Keratinocyte (primary cell): ENCODE results near the gene PITPNC1. TPM values are rescaled to one million over a fixed set of nuclear protein-coding genes. Genes with fewer than 3 reads are reported as not detected.

Experiments used
- DNase-seq: peaks from one replicate; pipeline ENCODE4 v3.0.0-alpha.2; 2011; ENCODE audit warnings: low read depth, missing footprints, low spot score
- FAIRE-seq: peaks from 2 replicates; lab custom pipeline; 2011; peaks lifted over from hg19 to GRCh38; lab: Jason Lieb, UNC
- H2AFZ ChIP-seq: 2 replicates; pipeline ENCODE4 v1.6.0; 2012; ENCODE audit warnings: low read length, control low read depth, inconsistent platforms; ENCODE audit not compliant: control insufficient read depth
- H3K27ac ChIP-seq: 2 replicates; pipeline ENCODE4 v1.5.1; 2011; ENCODE audit warnings: low read length; ENCODE audit not compliant: control insufficient read depth, insufficient read depth
- H3K27me3 ChIP-seq: 3 replicates; pipeline ENCODE4 v1.6.0; 2011; ENCODE audit warnings: low read length; ENCODE audit not compliant: control insufficient read depth, insufficient read depth; ENCODE audit errors: extremely low read depth
- H3K36me3 ChIP-seq, 2 experiments: 2 replicates in 1 of 2; 3 replicates in 1 of 2; pipeline ENCODE4 v1.5.1; 2011; ENCODE audit warnings: low read length in 2 of 2, mild to moderate bottlenecking in 1 of 2; ENCODE audit not compliant: control insufficient read depth in 2 of 2, insufficient read depth in 2 of 2; ENCODE audit errors: extremely low read depth in 1 of 2
- H3K4me1 ChIP-seq: 3 replicates; pipeline ENCODE4 v1.5.1; 2011; ENCODE audit warnings: low read length; ENCODE audit not compliant: control insufficient read depth, insufficient read depth; ENCODE audit errors: extremely low read depth
- H3K4me2 ChIP-seq: 3 replicates; pipeline ENCODE4 v1.6.0; 2011; ENCODE audit warnings: low read depth, low read length; ENCODE audit not compliant: control insufficient read depth, insufficient read depth; ENCODE audit errors: extremely low read depth
- H3K4me3 ChIP-seq, 3 experiments: fragments of 200-600 bp in 1 of 3; sonication (generic) in 1 of 3; 2 replicates in 2 of 3; 3 replicates in 1 of 3; pipeline ENCODE4 v1.5.1; 2011 to 2016; ENCODE audit warnings: low read length in 3 of 3, mild to moderate bottlenecking in 3 of 3, control low read depth in 2 of 3, inconsistent platforms in 1 of 3, low read depth in 1 of 3, mixed read lengths in 1 of 3, mixed run types in 1 of 3, moderate library complexity in 1 of 3; ENCODE audit not compliant: control insufficient read depth in 2 of 3, insufficient read depth in 2 of 3; ENCODE audit errors: extremely low read depth in 1 of 3
- H3K79me2 ChIP-seq: 2 replicates; pipeline ENCODE4 v1.6.0; 2012; ENCODE audit warnings: low read length; ENCODE audit not compliant: control insufficient read depth, insufficient read depth
- H3K9ac ChIP-seq: 3 replicates; pipeline ENCODE4 v1.6.0; 2011; ENCODE audit warnings: low read length; ENCODE audit not compliant: control insufficient read depth, insufficient read depth; ENCODE audit errors: extremely low read depth
- H3K9me1 ChIP-seq: 3 replicates; pipeline ENCODE4 v1.6.0; 2011; ENCODE audit warnings: low read length; ENCODE audit not compliant: control insufficient read depth, insufficient read depth; ENCODE audit errors: extremely low read depth
- H3K9me3 ChIP-seq: 2 replicates; pipeline ENCODE4 v1.5.1; 2012; ENCODE audit warnings: low read depth, low read length; ENCODE audit not compliant: control insufficient read depth
- H4K20me1 ChIP-seq: 3 replicates; pipeline ENCODE4 v1.6.0; 2011; ENCODE audit warnings: low read length; ENCODE audit not compliant: control insufficient read depth, insufficient read depth; ENCODE audit errors: extremely low read depth
- EZH2 ChIP-seq: IDR thresholded peaks from one replicate; pipeline ENCODE4 v1.6.1; 2012; ENCODE audit warnings: inconsistent platforms, mild to moderate bottlenecking, low read length, moderate library complexity
- dilution Hi-C: fragments of 300-500 bp; cut with MboI; formaldehyde crosslinking; loops from one replicate; pipeline ENCODE4 v1.7.0; 2020; ENCODE audit warnings: low sequenced_read_pairs; ENCODE audit not compliant: extremely low pct_ligation_motif_present
- polyA plus RNA-seq, 5 experiments: library from polyadenylated mRNA; depleted of rRNA in 3 of 5; stranded (reverse) in 3 of 5; stranded (forward) in 1 of 5; unstranded in 1 of 5; fragments of >200 nt; gene quantifications; 1 replicate in 1 of 5; 2 replicates in 3 of 5; 3 replicates in 1 of 5; pipeline versions ENCODE4 v1.2.1 to v1.2.3, GENCODE V29; 2011 to 2012; ENCODE audit warnings: missing spikeins in 2 of 5, low read depth in 1 of 5, low replicate concordance in 1 of 5
- TF ChIP-seq, protein P1 (sequence below), 3 experiments: IDR thresholded peaks in 1 of 3; conservative IDR thresholded peaks in 1 of 3; optimal IDR thresholded peaks in 1 of 3; 2 replicates in 2 of 3; 3 replicates in 1 of 3; pipeline versions ENCODE3 to v1.5.1; 2011; ENCODE audit warnings: low read length in 3 of 3, mild to moderate bottlenecking in 3 of 3, moderate library complexity in 2 of 3, control low read depth in 1 of 3, inconsistent platforms in 1 of 3; ENCODE audit not compliant: insufficient read depth in 2 of 3; ENCODE audit errors: extremely low read depth in 1 of 3

PITPNC1 gene
- polyA plus RNA-seq, 1 donor (not counting 4 experiments of a cell fraction or from before 2014, with no cell fraction given), result 24.8 TPM

DNA sequence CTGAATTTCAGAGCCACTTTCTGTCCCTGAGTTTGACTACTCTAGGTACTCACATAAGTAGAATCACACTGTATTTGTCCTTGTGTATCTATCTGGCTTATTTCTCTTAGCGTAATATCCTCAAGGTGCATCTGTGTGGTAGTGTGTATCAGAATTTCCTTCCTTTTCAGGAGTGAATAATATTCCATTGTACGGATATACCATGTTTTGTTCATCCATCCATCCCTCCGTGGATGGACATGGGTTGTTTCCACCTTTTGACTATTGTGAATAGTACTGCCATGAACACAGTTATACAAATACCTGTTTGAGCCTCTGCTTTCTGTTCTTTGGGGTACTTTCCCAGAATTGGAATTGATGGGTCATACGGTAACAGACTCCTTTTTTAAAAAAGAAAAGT, 111.7 kb downstream of the PITPNC1 start:
- Histone ChIP-seq H3K36me3 (peaks cover 0 to 4% of the 10 kb centered on the region in 2 experiments), H3K9ac (no peak overlapping the region), H3K27ac (no peak overlapping the region), H3K4me1 (peaks cover 20% of the 10 kb centered on the region), H2AFZ (no peak overlapping the region), H3K27me3 (no peaks in the 10 kb centered on the region), H3K9me1 (peaks cover 3% of the 10 kb centered on the region), H3K4me3 (no peak overlapping the region), H3K9me3 (no peaks in the 10 kb centered on the region), H4K20me1 (no peaks in the 10 kb centered on the region), H3K79me2 (peaks cover 2% of the 10 kb centered on the region), H3K4me2 (no peak overlapping the region)
- TF ChIP-seq, protein P1, sequence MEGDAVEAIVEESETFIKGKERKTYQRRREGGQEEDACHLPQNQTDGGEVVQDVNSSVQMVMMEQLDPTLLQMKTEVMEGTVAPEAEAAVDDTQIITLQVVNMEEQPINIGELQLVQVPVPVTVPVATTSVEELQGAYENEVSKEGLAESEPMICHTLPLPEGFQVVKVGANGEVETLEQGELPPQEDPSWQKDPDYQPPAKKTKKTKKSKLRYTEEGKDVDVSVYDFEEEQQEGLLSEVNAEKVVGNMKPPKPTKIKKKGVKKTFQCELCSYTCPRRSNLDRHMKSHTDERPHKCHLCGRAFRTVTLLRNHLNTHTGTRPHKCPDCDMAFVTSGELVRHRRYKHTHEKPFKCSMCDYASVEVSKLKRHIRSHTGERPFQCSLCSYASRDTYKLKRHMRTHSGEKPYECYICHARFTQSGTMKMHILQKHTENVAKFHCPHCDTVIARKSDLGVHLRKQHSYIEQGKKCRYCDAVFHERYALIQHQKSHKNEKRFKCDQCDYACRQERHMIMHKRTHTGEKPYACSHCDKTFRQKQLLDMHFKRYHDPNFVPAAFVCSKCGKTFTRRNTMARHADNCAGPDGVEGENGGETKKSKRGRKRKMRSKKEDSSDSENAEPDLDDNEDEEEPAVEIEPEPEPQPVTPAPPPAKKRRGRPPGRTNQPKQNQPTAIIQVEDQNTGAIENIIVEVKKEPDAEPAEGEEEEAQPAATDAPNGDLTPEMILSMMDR (optimal IDR thresholded peaks at IDR 0.05 in 1 of 3, IDR thresholded peaks at IDR 0.05 in 1 of 3, conservative IDR thresholded peaks at IDR 0.05 in 1 of 3; ENCODE audit: extremely low read depth in 1 of 3, insufficient read depth in 2 of 3, low read length in 3 of 3), result no peak
- no peak for TF ChIP-seq EZH2
- DNase-seq (no peak), FAIRE-seq (no peak)
- dilution Hi-C loops, result loop anchor here (5.0 kb wide), 1 partner anchor 64 kb away; no protein-coding TSS in a partner anchor

DNA sequence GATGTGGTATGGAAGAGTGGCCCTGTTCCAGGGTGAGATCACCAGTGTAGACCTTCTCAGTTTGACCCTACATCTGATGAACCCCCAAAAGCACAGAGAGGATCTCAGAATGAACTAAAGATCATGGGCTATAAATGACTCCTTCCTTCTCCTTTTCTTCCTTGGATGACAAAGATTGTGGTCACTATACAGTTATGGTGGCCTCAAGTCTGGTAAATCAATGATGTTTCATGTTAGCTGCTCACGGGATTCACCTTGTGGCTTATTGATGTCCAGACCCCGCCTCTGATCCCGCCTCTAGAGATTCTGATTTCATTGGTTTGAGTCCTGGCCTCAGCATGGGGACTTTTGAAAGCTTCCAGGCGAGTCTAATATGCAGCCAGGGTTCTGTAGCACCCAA, 112.2 kb downstream of the PITPNC1 start:
- Histone ChIP-seq H3K27me3 (no peaks in the 10 kb centered on the region), H2AFZ (no peak overlapping the region), H3K4me1 (peaks cover 20% of the 10 kb centered on the region), H4K20me1 (no peaks in the 10 kb centered on the region), H3K79me2 (peaks cover 2% of the 10 kb centered on the region), H3K4me2 (no peak overlapping the region), H3K9me1 (peaks cover 3% of the 10 kb centered on the region), H3K36me3 (peaks cover 0 to 4% of the 10 kb centered on the region in 2 experiments), H3K9ac (no peak overlapping the region), H3K9me3 (no peaks in the 10 kb centered on the region), H3K4me3 (no peak overlapping the region), H3K27ac (no peak overlapping the region)
- DNase-seq (no peak), FAIRE-seq (no peak)
- no peak for TF ChIP-seq EZH2
- TF ChIP-seq, protein P1 (optimal IDR thresholded peaks at IDR 0.05 in 1 of 3, IDR thresholded peaks at IDR 0.05 in 1 of 3, conservative IDR thresholded peaks at IDR 0.05 in 1 of 3; ENCODE audit: extremely low read depth in 1 of 3, insufficient read depth in 2 of 3, low read length in 3 of 3), result no peak
- dilution Hi-C loops, result loop anchor here (5.0 kb wide), 1 partner anchor 63 kb away; no protein-coding TSS in a partner anchor
